SIG-M5 treated with dmso at 0.1 percent for 504 hours (cell line): ENCODE measurements around the gene CAMSAP3.
"Not testable (repeated sequence)": the region's sequence is repeated elsewhere in the genome, so short reads cannot be mapped to it uniquely, and the experiment has no call there.

Experiments
- DNase-seq: peaks from one replicate; lab custom pipeline; 2025; ENCODE audit not compliant: unreplicated experiment; lab: John Stamatoyannopoulos, UW

CAMSAP3 gene

DNA sequence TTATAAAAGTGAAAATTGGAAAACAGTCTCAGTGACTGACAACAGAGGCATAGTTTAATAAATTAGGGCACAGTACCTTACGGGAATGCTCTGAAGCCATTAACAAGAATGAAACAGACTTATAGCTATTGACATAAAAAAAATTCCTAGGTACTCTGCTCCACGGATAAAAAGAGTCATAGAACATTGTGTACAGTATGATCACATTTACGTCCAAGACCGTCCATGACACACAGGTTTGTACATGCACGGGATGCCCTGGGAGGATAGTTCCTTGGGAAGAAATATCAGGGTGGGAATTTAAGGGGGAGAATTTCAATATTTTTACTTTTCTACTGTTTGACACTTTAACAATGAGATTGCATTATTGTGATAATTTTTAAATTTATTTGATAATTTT is 24.9 kb upstream of the CAMSAP3 start:
- DNase-seq: no peak

DNA sequence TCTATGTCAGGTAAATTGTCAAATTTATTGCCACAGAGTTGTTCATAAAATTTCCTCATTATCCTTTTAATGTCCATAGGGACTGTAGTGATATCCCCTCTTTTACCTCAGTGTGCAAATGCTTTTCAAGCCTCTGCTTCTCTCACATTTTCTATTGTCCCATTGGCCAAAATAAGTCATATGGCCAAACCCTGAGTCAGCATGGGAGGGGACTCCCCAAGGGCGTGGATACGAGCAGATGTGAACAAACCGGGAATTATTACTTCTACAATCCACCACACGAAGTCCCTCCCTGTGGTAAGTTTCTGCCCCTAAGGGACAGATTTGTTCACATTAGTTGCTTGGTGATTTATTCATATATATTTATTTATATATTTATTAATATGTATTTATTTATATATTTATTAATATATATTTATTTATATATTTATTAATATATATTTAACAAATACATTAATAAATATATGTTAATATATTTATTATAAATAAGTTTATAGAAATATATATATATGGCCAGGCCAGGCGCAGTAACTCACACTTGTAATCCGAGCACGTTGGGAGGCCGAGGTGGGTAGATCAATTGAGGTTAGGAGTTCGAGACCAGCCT is 20.1 kb upstream of the CAMSAP3 start:
- peak; percentile 50 for DNase-seq

DNA sequence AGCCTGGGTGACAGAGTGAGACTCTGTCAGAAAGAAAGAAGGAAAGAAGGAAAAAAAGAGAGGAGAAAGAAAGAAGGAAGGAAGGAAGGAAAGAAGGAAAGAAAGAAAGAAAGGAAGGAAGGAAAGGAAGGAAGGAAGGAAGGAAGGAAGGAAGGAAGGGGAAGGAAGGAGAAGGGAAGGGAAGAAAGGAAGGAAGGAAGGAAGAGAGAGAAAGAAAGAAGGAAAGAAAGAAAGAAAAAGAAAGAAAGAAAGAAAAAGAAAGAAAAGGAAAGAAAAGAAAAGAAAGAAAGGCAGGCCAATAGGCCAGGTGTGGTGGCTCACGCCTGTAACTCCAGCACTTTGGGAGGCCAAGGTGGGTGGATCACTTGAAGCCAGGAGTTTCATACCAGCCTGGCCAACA is 18.2 kb upstream of the CAMSAP3 start:
- DNase-seq: not testable (repeated sequence)

DNA sequence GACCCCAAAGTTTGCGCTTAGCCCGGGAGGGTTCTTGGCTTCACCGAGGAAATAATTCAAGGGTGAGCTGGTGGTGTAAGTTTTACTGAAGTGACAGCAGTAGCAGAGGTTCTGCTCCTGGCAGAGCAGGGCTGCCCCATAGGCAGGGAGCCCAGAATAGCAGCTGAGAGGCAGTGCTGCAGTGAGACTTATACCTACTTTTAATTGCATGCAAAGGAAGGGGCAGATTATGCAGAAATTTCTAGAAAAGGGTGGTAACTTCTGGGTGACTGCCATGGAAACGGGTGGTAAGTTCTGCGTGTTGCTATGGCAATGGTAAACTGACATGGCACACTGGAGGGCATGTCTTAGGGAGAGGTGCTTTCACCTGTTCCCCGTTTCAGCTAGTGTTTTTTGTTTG is 17.5 kb upstream of the CAMSAP3 start:
- DNase-seq: no peak

DNA sequence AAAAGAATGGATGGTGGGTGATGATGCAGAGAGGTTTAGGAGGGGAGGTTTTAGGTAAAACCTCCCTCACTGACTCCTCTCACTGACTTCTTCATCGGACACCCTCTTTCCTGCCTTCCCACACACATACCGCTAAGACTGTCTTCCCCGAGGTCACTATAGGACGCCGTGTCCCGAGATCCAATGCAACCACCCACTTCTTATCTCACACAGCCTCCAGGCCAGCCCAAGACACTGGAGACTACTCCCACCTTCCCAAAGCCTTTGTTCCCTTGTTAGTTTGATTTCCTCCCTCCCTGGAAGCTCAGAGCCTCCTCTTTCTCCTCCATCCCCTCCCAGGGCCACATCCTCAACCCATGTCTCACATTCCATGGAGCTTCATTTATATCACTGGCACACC is 16.5 kb upstream of the CAMSAP3 start:
- DNase-seq: no peak

DNA sequence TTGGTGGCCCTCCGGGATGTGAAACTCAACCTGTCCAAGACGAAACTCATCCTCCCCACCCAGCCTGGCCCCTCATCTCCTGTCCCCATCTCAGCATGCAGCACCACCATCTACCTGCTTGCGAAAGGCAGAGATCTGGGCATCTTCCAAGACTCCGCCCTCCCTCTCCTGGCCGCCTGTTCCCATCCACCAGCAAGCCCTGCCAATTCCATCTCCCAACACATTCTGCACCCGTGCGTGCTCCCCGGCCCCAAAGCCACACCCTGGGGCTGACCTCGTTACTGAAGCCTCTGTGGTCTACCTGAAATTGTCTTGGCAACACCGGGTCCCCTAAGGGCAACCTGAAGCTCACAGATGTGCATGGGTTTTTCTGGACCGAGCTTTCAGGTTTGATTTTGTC is 13.2 kb upstream of the CAMSAP3 start:
- DNase-seq: no peak

DNA sequence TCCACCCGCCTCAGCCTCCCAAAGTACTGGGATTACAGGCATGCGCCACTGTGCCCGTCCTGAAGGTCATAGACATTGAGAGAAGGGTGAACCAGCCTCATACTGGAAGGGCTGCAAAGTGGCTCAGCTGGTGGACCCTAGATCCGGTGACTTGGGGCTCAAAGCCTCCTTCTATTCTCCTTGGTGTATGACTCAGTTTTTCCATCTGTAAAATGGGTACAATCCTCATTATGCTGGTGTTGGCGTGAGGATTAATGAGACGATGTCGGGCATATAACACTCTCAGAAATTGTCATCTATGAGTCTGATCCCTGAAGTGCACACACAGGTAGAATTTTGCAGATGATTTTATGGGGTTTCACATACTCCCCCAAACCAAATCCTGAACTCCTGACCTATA is 5.8 kb upstream of the CAMSAP3 start:
- DNase-seq: no peak

DNA sequence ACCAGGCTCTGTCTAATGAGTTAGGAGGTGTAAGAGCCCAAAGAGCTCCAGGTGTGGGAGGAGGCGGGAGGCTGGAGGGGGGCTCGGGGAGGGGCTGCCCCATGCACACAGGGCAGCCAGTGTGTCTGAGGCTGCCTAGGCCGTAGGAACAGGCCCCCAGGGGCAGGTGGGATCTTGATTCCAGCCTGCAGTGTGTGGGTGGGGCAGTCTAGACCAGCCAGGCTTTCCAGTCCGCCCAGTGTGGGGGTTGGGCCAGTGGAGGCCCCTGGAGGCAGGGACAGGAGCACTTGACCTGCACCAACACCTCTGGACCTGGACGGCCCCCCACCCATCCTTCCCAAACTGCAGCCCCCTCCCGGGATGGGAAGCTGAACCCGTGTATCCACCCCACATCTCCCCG is 5.4 kb upstream of the CAMSAP3 start:
- no peak for DNase-seq

DNA sequence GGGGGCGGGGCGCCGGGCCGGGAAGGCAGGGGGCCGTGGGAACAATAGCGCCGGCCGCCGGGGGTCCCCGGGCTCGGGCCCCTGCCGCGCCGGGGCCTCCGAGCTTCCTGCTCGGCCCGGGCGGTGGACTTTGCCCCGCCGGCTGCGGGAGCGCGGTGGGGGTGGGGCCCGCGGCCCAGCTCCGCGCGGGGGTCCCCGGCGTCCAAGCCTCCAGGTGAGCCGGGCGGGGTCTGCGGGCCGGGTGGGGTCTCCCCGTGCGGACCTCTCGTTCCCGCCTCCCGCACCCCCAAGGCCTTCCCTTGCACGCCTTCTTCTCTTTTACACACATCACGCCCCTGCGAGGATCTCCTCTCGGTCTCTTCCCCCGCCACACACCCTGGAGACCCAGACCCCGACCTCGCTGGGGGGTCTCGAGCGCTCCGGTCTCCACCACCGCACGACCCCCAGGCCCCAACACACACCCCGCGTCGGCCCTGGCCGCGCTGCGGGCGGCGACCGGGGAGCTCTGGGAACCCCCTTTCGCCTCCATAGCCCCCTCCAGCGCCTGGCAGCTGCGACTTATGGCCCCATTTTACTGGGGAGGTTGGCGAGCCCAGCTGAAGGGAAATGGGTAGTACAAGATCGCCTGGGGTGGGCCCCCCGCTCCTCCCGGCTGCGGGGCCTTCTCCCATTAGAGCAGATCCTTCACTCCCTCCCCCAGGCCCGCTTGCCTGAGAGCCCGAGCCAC is 711 bp downstream of the CAMSAP3 start:
- DNase-seq: no peak

DNA sequence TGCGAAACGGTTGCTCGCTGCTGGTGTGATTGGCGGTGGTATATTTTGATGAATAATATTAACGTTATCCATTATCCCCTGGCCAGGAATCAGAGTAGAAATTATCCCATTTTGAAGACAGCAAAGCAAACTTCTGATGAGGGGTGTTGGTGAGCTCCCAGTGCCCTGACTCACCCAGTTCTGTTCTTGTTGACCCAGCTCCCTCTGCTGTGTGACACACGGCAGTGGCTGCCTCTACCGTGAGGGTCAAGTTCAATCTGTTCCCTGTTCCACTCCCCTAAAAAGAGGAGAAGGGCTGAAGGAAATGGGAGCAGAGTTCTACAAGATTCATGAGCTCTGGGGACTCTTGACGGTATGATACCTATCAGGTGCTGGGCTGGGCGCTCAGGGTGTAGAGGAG is 2.0 kb downstream of the CAMSAP3 start:
- DNase-seq: no peak

DNA sequence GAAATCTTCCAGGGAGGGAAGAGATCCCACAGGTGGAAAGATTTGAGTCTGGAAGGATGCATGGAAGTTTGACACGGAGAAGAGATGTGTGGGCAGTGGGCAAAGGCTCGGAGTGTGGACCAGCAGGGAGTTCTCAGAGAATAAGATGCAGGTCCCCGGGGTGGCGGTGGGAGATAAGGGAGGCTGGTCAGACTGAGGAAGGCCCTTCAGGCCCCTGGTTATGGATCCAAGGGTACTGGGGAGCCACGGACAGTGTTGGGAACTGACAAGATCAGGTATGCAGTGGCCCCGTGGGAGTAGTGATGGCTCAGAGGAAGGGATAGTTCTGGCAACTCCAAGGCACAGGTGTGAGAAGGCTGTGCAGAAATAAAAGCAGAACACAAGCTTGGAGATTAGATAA is 2.5 kb downstream of the CAMSAP3 start:
- no peak for DNase-seq

DNA sequence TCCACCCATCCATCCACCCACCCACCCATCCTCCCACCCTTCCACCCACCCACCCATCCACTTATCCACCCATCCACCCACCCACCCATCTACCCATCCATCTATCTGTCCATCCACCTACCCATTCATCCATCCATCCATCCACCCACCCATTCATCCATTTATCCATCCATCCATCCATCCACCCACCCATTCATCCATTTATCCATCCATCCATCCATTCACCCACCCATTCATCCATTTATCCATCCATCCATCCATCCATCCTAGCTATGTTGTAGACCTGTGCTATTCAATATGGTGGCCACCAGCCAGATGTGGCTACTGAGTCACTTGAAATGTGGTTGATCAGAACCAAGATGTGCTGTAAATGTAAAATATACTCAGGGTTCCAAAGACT is 5.1 kb downstream of the CAMSAP3 start:
- DNase-seq: no peak

DNA sequence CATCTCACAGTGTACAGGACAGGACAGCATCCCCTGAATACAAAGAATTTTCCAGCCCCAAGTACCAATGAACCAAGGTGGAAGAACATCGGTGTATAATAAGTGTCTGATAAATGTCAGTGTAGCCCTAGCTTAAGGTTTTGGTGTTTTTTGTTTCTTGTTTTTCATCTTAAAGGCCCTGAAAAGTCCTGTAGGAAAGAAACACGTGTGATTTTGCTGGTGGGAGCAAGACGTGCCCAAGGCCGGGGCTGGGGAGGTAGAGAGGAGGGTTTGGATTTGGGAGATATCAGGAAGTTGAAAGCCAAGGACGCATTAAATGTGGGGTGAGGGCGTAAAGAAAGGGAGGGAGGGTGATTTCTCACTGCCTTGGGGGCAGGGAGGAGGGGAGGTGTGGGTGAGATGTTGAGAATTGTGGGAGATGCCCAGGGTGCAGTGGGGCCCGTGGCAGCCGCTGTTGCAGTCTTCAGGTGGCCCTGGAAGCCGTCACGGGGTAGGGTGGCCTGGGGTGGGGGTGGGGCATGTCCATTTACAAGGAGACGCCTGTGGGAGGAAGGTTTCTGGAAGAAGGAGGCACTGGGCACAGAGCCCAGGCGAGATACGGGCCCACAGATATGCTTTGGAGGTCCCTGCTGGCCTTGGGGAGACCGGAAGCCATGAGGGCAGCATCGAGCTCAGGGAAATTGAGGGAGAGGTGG is 6.7 kb downstream of the CAMSAP3 start:
- no peak for DNase-seq

DNA sequence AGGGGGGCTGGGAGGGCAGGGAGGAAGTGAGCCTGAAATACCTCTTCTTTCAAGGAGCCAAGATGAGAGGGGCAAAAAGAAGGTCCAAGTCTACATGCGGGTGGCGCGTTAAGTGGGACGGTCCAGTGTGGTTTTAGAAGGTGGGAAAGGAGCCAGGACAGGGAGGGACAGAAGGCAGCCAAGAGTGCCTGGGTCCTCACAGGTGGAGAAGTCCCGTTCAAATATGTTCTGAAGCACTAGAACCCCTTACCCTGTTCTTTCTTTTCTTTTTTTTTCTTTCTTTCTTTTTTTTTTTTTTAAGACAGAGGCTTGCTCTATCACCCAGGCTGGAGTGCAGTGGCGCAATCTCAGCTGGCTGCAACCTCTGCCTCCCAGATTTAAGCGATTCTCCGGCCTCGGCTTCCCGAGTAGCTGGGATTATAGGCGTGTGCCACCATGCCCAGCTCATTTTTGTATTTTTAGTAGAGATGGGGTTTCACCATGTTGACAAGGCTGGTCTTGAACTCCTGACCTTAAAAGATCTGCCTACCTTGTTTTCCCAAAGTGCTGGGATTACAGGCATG is 7.4 kb downstream of the CAMSAP3 start:
- no peak for DNase-seq

DNA sequence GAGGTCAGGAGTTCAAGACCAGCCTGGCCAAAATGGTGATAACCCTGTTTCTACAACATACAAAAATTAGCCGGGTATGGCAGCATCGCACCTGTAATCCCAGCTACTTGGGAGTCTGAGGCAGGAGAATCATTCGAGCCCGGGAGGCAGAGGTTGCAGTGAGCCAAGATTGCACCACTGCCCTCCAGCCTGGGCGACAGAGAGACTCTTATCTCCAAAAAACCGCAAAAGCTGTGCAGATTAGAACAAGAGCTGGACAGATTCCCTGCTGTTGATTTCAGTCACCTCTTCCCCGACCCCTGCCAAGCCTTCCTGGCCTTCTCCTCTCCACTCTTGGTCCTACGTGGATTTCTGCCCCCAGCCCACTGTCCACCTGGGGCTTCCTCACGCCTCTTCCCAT is 8.3 kb downstream of the CAMSAP3 start:
- no peak for DNase-seq

DNA sequence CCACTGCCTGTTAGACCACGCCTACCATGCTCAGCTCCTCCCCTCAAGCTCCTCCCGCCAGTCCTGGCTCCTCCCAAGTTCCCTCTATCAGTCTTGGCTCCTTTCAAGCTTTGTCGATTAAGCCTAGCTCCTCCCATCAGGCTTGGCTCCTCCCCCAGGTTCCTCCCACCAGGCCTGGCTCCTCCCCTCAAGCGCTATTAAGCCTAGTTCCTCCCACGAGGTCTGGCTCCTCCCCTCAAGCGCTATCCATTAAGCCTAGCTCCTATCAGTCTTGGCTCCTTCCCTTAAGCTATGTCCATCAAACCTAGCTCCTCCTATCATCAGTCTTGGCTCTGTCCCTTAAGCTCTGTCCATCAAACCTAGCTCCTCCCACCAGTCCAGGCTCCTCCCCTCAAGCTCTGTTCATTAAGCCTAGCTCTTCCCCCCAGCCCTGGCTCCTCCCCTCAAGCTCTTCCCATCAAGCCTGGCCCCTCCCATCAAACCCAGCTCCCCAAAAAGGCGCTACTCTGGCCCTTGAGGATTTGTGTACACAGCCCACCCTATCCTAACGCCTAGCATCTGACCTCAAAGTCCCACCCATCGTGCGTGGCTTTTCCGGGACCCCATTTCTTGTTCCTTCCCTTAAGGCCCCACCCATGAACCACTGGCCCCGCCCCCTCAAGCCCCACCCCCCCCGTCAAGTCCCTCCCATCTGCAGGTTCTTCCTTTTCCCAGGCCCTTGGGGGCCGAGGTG is 10.0 kb downstream of the CAMSAP3 start:
- DNase-seq: peak; percentile 57

DNA sequence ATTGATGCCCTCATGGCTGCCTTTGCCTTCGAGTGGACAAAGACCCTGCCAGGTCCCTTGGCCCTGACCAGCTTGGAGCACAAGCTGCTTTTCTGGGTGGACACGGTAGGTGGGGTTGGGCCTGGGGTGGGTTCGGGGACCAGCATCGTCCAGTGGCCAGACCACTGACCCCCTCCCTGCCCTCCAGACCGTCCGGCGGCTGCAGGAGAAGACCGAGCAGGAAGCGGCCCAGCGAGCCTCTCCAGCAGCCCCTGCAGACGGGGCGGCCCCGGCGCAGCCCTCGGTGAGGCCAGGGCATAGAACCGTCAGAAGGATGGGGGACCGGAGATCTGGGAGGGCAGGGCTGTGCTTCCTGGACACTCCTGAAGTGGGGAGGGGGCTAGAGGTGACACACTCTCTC is 10.6 kb downstream of the CAMSAP3 start:
- no peak for DNase-seq

DNA sequence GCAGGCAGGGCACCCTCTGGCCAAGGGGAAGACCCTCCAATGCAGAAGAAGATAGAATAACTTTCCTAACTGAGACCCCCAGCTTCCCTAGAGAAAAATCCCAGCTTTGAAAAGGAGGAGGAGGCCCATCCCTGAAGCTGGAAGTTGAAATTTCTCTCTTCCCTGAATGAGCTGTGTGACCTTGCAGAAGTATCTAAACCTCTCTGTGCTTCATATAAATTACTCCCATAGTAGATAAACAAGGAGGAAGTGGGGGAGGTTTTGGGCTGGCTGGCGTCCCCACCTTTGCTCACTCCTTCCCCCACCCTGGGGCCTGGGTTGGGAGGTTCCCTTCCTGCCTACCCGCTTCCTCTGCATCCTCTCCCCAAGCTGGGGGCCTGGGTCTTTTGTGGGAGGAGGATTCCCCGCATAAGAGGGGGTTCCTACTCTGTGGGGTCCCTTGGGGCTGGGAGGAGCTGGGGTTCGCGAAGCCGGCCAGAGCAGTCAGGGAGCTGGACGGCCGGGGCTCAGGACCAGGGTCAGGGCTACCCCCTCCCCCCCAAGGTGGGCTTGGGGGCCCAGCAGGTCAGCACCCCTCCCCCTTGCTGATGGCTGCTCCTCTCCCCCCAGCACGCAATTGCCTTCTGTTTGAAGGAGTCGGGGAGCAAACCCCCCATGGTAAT is 11.7 kb downstream of the CAMSAP3 start:
- no peak for DNase-seq

DNA sequence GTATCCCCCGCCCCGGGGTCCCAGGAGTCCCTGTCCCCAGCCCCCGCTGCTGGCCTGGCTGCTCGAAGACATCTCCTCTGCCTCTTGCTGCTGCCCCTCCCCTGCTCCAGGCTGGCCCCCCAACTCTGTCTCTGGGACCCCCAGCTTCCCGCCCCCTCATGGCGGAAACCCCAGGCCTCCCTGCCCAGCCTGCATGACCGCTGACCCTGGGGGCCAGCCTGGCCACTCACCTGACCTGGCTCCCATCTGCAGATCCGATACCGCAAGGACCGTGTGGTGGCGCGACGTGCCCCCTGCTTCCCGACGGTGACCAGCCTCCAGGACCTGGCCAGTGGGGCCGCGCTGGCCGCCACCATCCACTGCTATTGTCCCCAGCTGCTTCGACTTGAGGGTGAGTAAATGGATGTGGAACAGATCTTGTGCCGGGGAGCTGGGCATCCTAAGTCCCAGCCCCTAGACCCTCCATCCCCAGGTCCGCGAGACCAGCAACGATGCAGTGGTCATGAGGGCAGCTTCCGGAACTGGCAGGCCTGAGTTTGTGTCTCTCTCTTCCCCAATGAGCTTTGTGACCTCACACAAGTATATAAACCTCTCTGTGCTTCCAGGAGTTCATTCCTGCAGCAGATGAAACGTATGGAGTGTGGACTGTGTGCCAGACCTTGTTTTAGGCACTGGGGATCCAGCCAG is 12.4 kb downstream of the CAMSAP3 start:
- no peak for DNase-seq

DNA sequence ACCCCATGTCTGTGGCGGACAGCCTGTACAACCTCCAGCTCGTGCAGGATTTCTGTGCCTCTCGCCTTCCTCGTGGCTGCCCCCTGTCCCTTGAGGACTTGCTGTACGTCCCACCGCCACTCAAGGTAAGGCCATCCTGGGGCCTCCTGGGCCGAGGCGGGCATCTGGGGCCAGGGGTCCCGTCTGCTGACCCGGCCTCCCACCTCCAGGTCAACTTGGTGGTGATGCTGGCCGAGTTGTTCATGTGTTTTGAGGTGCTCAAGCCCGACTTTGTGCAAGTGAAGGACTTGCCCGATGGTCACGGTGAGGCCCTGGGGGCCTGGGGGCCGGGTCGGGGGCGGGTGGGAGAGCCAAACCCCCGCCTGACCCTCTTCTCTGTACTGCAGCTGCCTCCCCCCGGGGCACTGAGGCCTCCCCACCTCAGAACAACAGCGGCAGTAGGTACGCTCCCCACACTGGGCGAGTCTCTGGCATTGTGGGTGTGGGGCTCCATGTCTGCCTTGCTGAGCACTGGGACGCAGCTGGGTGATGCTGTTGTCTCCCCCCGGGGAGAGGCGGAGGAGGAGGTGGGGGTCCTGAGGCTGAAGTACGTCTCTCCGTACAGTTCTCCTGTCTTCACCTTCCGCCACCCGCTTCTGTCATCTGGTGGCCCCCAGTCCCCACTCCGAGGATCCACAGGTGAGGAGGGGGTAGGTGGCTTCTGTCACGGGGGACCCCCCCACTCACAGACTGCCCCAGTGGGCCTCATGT is 15.0 kb downstream of the CAMSAP3 start:
- DNase-seq: no peak
